Measurements from ENCODE around the gene ABCA5. TPM values are rescaled to one million over a fixed set of nuclear protein-coding genes. Genes with fewer than 3 reads are reported as not detected.
A peak's percentile ranks its signal among the peaks of the same experiment; 100 is the strongest.

Gene ABCA5
- total RNA-seq, 1 experiment from 2014 or later, result 9.6 TPM

DNA sequence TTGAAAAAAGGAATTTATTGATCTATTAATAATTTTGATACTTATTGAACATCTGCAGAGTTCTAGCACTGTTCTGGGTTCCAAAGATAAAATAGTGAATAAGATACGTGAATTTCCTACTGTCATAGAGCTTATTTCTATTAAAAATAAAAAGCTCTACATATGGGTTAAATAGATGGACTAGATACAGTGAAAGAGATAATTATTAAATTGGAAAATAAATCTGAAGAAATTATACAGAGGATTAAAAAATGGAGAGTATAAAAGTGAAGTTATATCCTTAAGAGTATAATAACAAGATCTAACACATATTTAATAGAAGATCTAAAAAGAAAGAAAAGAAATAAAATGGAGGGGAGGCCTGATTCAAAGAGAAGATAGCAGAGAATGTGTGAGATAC lies 10.1 kb upstream of the ABCA5 start:
- no peak overlapping the region for H3K27ac Mint-ChIP-seq (ENCODE audit: low read depth, unreplicated experiment)
- intact Hi-C loops (cut with micrococcal nuclease), result loop anchor here (10.0 kb wide), 1 partner anchor 1288 kb away; no protein-coding TSS in a partner anchor
- H3K9me3 Mint-ChIP-seq (ENCODE audit: unreplicated experiment), result peaks cover 10% of the 10 kb centered on the region
- no peaks in the 10 kb centered on the region for H3K4me1 Mint-ChIP-seq (ENCODE audit: insufficient read depth, unreplicated experiment)
- H3K27me3 Mint-ChIP-seq (ENCODE audit: insufficient read depth, unreplicated experiment), result no peaks in the 10 kb centered on the region
- BruUV-seq (replicated peaks), result no TSS peak
- no peaks in the 10 kb centered on the region for H3K36me3 Mint-ChIP-seq (ENCODE audit: insufficient read depth, unreplicated experiment)
- TF ChIP-seq, protein P1, sequence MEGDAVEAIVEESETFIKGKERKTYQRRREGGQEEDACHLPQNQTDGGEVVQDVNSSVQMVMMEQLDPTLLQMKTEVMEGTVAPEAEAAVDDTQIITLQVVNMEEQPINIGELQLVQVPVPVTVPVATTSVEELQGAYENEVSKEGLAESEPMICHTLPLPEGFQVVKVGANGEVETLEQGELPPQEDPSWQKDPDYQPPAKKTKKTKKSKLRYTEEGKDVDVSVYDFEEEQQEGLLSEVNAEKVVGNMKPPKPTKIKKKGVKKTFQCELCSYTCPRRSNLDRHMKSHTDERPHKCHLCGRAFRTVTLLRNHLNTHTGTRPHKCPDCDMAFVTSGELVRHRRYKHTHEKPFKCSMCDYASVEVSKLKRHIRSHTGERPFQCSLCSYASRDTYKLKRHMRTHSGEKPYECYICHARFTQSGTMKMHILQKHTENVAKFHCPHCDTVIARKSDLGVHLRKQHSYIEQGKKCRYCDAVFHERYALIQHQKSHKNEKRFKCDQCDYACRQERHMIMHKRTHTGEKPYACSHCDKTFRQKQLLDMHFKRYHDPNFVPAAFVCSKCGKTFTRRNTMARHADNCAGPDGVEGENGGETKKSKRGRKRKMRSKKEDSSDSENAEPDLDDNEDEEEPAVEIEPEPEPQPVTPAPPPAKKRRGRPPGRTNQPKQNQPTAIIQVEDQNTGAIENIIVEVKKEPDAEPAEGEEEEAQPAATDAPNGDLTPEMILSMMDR (IDR thresholded peaks at IDR 0.05; ENCODE audit: unreplicated experiment), result no peak
- ChIA-PET CTCF (interaction anchor here (0.8 to 6.2 kb wide), 3 partner anchors 10 to 465 kb away, joined by 3 to 107 read pairs (median 5); partner anchors contain the start of gene ABCA5), POLR2A (interaction anchor here (0.8 to 2.5 kb wide), 3 partner anchors 11 to 1128 kb away, joined by 3 to 11 read pairs (median 3); partner anchors contain the start of gene ABCA5)
- H3K4me3 Mint-ChIP-seq (ENCODE audit: unreplicated experiment), result no peak overlapping the region
- DNase-seq (ENCODE audit: unreplicated experiment), result no peak

DNA sequence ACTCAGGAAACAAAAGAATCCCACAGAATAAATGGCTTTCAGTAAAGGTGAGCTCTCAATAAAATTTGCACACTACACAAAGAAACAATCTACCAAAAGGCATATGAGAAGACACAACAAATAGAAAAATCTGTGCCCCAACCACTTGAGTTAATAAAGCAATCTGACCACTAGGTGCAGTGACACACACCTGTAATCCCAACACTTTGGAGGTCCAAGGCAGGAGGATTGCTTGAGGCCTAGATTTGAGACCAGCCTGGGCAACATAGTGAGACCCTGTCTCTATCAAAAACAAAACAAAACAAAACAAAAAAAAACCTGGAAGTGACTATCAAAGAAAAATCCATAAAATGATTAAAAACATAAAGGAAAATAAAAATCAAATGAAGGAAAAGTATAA lies 9.6 kb upstream of the ABCA5 start:
- BruUV-seq (replicated peaks), result no TSS peak
- ChIA-PET POLR2A (interaction anchor here (0.6 to 2.5 kb wide), 4 partner anchors 11 to 1128 kb away, joined by 3 to 11 read pairs (median 3); partner anchors contain the start of gene ABCA5), CTCF (interaction anchor here (1.0 to 6.2 kb wide), 2 partner anchors 10 to 187 kb away, joined by 5 to 107 read pairs; partner anchors contain the start of gene ABCA5)
- no peak for DNase-seq (ENCODE audit: unreplicated experiment)
- H3K4me1 Mint-ChIP-seq (ENCODE audit: insufficient read depth, unreplicated experiment), result no peaks in the 10 kb centered on the region
- no peaks in the 10 kb centered on the region for H3K36me3 Mint-ChIP-seq (ENCODE audit: insufficient read depth, unreplicated experiment)
- TF ChIP-seq, protein P1 (IDR thresholded peaks at IDR 0.05; ENCODE audit: unreplicated experiment), result no peak
- H3K27me3 Mint-ChIP-seq (ENCODE audit: insufficient read depth, unreplicated experiment), result no peaks in the 10 kb centered on the region
- no peak overlapping the region for H3K27ac Mint-ChIP-seq (ENCODE audit: low read depth, unreplicated experiment)
- no peak overlapping the region for H3K4me3 Mint-ChIP-seq (ENCODE audit: unreplicated experiment)
- intact Hi-C loops (cut with micrococcal nuclease), result loop anchor here (10.0 kb wide), 1 partner anchor 1288 kb away; no protein-coding TSS in a partner anchor
- peaks cover 10% of the 10 kb centered on the region for H3K9me3 Mint-ChIP-seq (ENCODE audit: unreplicated experiment)

DNA sequence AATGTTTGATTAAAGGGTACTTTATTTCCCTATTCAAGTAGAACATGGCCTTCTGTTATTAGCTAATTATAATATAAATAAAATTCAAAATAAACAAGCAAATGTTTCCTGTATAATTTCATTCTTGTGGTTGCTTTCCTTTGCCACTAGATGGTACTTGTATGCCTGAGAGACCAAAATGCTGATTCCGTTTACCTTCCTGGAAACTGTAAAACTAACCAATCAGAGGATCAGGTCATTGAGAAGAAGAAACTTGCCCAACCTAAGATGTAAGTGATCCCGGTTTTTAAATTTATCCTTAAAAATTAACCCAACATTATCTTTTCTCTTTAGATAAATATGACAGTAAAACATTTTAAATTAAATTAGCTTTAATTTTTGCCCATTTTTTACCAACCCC lies 8.1 kb upstream of the ABCA5 start:
- no peaks in the 10 kb centered on the region for H3K27me3 Mint-ChIP-seq (ENCODE audit: insufficient read depth, unreplicated experiment)
- H3K27ac Mint-ChIP-seq (ENCODE audit: low read depth, unreplicated experiment), result no peak overlapping the region
- ChIA-PET CTCF (interaction anchor here (0.6 to 6.2 kb wide), 24 partner anchors 8 to 1295 kb away, joined by 3 to 107 read pairs (median 4); partner anchors contain the start of gene ABCA5), POLR2A (interaction anchor here (0.6 to 2.5 kb wide), 5 partner anchors 9 to 190 kb away, joined by 3 to 11 read pairs (median 7); partner anchors contain the start of gene ABCA5)
- intact Hi-C loops (cut with micrococcal nuclease), result loop anchor here (1.0 to 10.0 kb wide), 3 partner anchors 59 to 1290 kb away; no protein-coding TSS in a partner anchor
- no peaks in the 10 kb centered on the region for H3K36me3 Mint-ChIP-seq (ENCODE audit: insufficient read depth, unreplicated experiment)
- DNase-seq (ENCODE audit: unreplicated experiment), result peak; percentile 44
- TF ChIP-seq, protein P1 (IDR thresholded peaks at IDR 0.05; ENCODE audit: unreplicated experiment), result peak; percentile 48
- no peaks in the 10 kb centered on the region for H3K4me1 Mint-ChIP-seq (ENCODE audit: insufficient read depth, unreplicated experiment)
- H3K4me3 Mint-ChIP-seq (ENCODE audit: unreplicated experiment), result no peak overlapping the region
- H3K9me3 Mint-ChIP-seq (ENCODE audit: unreplicated experiment), result peaks cover 10% of the 10 kb centered on the region
- no TSS peak for BruUV-seq (replicated peaks)

DNA sequence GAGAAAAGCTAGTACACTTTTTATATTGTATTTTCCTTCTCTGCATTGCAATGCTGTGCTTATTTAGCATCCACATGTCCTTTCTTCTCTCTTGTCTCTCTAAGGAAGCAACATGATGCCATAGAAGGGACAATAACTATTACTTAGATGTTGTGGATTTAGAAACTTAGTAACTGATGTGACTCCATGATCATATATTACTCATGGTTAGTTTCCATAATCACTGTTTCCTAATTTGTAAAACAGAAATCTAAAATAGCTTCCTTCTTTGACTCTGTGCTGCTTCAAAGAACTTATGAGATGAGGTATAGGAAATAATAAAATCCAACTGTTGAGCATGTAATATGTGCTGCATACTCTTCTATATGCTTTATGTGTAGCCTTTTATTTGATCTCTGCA lies 6.6 kb upstream of the ABCA5 start:
- DNase-seq (ENCODE audit: unreplicated experiment), result no peak
- H3K27me3 Mint-ChIP-seq (ENCODE audit: insufficient read depth, unreplicated experiment), result no peaks in the 10 kb centered on the region
- ChIA-PET POLR2A (interaction anchor here (0.6 to 2.4 kb wide), 2 partner anchors 190 to 334 kb away, joined by 4 to 11 read pairs; no protein-coding TSS in a partner anchor), CTCF (interaction anchor here (0.5 to 6.2 kb wide), 5 partner anchors 9 to 1297 kb away, joined by 4 to 107 read pairs (median 5); no protein-coding TSS in a partner anchor)
- TF ChIP-seq, protein P1 (IDR thresholded peaks at IDR 0.05; ENCODE audit: unreplicated experiment), result no peak
- intact Hi-C loops (cut with micrococcal nuclease), result loop anchor here (10.0 kb wide), 1 partner anchor 1291 kb away; no protein-coding TSS in a partner anchor
- H3K4me1 Mint-ChIP-seq (ENCODE audit: insufficient read depth, unreplicated experiment), result no peaks in the 10 kb centered on the region
- no peaks in the 10 kb centered on the region for H3K36me3 Mint-ChIP-seq (ENCODE audit: insufficient read depth, unreplicated experiment)
- no peak overlapping the region for H3K27ac Mint-ChIP-seq (ENCODE audit: low read depth, unreplicated experiment)
- H3K9me3 Mint-ChIP-seq (ENCODE audit: unreplicated experiment), result peaks cover 10% of the 10 kb centered on the region
- no TSS peak for BruUV-seq (replicated peaks)
- H3K4me3 Mint-ChIP-seq (ENCODE audit: unreplicated experiment), result no peak overlapping the region
